HepG2 (cell line): ENCODE measurements around the gene WWP2. TPM values are rescaled to one million over a fixed set of nuclear protein-coding genes. Genes with fewer than 3 reads are reported as not detected.
A peak's percentile ranks its signal among the peaks of the same experiment; 100 is the strongest.

ENCODE experiments used
- AKAP8 ChIP-seq: sonication (generic); formaldehyde crosslinking; IDR thresholded peaks from 2 replicates; pipeline ENCODE4 v1.5.1; 2020; ENCODE audit warnings: mild to moderate bottlenecking, missing genetic modification reagents
- CHD2 ChIP-seq: IDR thresholded peaks from 2 replicates; pipeline ENCODE4 v1.6.1; 2011; ENCODE audit warnings: low read depth, low read length, improper control_type of control experiment
- GATAD1 ChIP-seq: IDR thresholded peaks from 2 replicates; pipeline ENCODE4 v1.6.1; 2016; ENCODE audit warnings: missing genetic modification reagents, missing compliant biosample characterization
- IRX3 ChIP-seq: sonication (generic); formaldehyde crosslinking; IDR thresholded peaks from 2 replicates; pipeline ENCODE4 v1.8.1; 2023; ENCODE audit warnings: mild to moderate bottlenecking, low read depth, missing genetic modification reagents, borderline replicate concordance
- KDM5B ChIP-seq: sonication (generic); formaldehyde crosslinking; IDR thresholded peaks from 2 replicates; pipeline ENCODE4 v1.4.0; 2020; ENCODE audit warnings: missing genetic modification reagents, mild to moderate bottlenecking, borderline replicate concordance
- MBNL3 ChIP-seq: fragments of 250-450 bp; sonication (Bioruptor Pico); conservative IDR thresholded peaks from 2 replicates; pipeline ENCODE4 v1.8.0; 2022; ENCODE audit warnings: mild to moderate bottlenecking, inconsistent platforms
- MEIS2 ChIP-seq: sonication (generic); formaldehyde crosslinking; IDR thresholded peaks from 2 replicates; pipeline ENCODE4 v1.9.0; 2021; ENCODE audit warnings: mild to moderate bottlenecking, missing genetic modification reagents
- NFYC ChIP-seq: IDR thresholded peaks from 2 replicates; pipeline ENCODE4 v1.6.1; 2016; ENCODE audit warnings: missing genetic modification reagents, missing compliant biosample characterization
- PCBP2 ChIP-seq: fragments of 200-400 bp; formaldehyde crosslinking; optimal IDR thresholded peaks from 2 replicates; pipeline ENCODE3; 2018; ENCODE audit warnings: low read length, low read depth; ENCODE audit not compliant: poor library complexity, severe bottlenecking
- PLSCR1 ChIP-seq: sonication (generic); formaldehyde crosslinking; IDR thresholded peaks from 2 replicates; pipeline ENCODE4 v1.5.0; 2020; ENCODE audit warnings: missing genetic modification reagents, mild to moderate bottlenecking, borderline replicate concordance
- POLR2A ChIP-seq, 2 experiments: IDR thresholded peaks; 2 replicates each; pipeline ENCODE4 v1.6.1; 2011; ENCODE audit warnings: low read depth in 2 of 2, low read length in 2 of 2, mild to moderate bottlenecking in 1 of 2, moderate library complexity in 1 of 2; ENCODE audit not compliant: insufficient read depth in 1 of 2
- POLR2AphosphoS2 ChIP-seq: IDR thresholded peaks from 2 replicates; pipeline ENCODE4 v1.6.1; 2011; ENCODE audit warnings: low read depth, low read length, improper control_type of control experiment
- PRDM10 ChIP-seq: sonication (generic); formaldehyde crosslinking; IDR thresholded peaks from 2 replicates; pipeline ENCODE4 v1.4.0; 2020; ENCODE audit warnings: low read depth, missing genetic modification reagents
- RERE ChIP-seq: IDR thresholded peaks from 2 replicates; pipeline ENCODE4 v1.6.1; 2016; ENCODE audit warnings: low read depth, missing genetic modification reagents, missing compliant biosample characterization
- RFXAP ChIP-seq: sonication (generic); formaldehyde crosslinking; IDR thresholded peaks from 2 replicates; pipeline ENCODE4 v1.4.0; 2020; ENCODE audit warnings: missing genetic modification reagents, borderline replicate concordance
- SKI ChIP-seq: fragments of 450-650 bp; IDR thresholded peaks from one replicate; pipeline ENCODE4 v1.6.1; 2018; ENCODE audit warnings: mild to moderate bottlenecking; ENCODE audit not compliant: partially characterized antibody
- SP2 ChIP-seq: sonication (generic); formaldehyde crosslinking; IDR thresholded peaks from 2 replicates; pipeline ENCODE4 v1.5.1; 2020; ENCODE audit warnings: mild to moderate bottlenecking, missing genetic modification reagents
- TBX3 ChIP-seq: fragments of 450-650 bp; IDR thresholded peaks from 2 replicates; pipeline ENCODE4 v1.6.1; 2017; ENCODE audit warnings: antibody characterized with exemption, mild to moderate bottlenecking, inconsistent platforms, borderline replicate concordance
- THAP7 ChIP-seq: sonication (generic); formaldehyde crosslinking; IDR thresholded peaks from 2 replicates; pipeline ENCODE4 v1.8.1; 2023; ENCODE audit warnings: mild to moderate bottlenecking, missing genetic modification reagents
- ZNF263 ChIP-seq: sonication (generic); formaldehyde crosslinking; IDR thresholded peaks from 2 replicates; pipeline ENCODE4 v1.4.0; 2020; ENCODE audit warnings: missing genetic modification reagents
- ZNF343 ChIP-seq: sonication (generic); formaldehyde crosslinking; IDR thresholded peaks from 2 replicates; pipeline ENCODE4 v1.4.0; 2020; ENCODE audit warnings: mild to moderate bottlenecking, missing genetic modification reagents
- ZZZ3 ChIP-seq: sonication (generic); formaldehyde crosslinking; IDR thresholded peaks from 2 replicates; pipeline ENCODE4 v1.4.0; 2020; ENCODE audit warnings: missing genetic modification reagents, mild to moderate bottlenecking, borderline replicate concordance
- polyA plus RNA-seq, 8 experiments: library from polyadenylated mRNA; depleted of rRNA in 3 of 8; stranded (reverse) in 7 of 8; unstranded in 1 of 8; fragments of >200 nt; fragmentation: Illumina TruSeq in 4 of 8; extraction: Trizol in 4 of 8; gene quantifications; 2 replicates each; pipeline versions ENCODE4 v1.2.1 to v1.2.3, GENCODE V29; 2011 to 2016; ENCODE audit warnings: low read depth in 4 of 8, missing spikeins in 1 of 8, mixed read lengths in 1 of 8; ENCODE audit not compliant: insufficient read depth in 1 of 8
- total RNA-seq, 5 experiments: library from RNA; depleted of rRNA; stranded (reverse); fragments of >200 nt; fragmentation: Illumina TruSeq; extraction: Trizol; gene quantifications; 2 replicates each; pipeline ENCODE4 v1.2.3, GENCODE V29; 2016; ENCODE audit warnings: low read depth in 1 of 5

Gene WWP2
- total and polyA plus RNA-seq, 2 of the 13 experiments (the other 11 are each of a cell fraction or from before 2014, with no cell fraction given): 11.4 to 28.2 TPM

DNA sequence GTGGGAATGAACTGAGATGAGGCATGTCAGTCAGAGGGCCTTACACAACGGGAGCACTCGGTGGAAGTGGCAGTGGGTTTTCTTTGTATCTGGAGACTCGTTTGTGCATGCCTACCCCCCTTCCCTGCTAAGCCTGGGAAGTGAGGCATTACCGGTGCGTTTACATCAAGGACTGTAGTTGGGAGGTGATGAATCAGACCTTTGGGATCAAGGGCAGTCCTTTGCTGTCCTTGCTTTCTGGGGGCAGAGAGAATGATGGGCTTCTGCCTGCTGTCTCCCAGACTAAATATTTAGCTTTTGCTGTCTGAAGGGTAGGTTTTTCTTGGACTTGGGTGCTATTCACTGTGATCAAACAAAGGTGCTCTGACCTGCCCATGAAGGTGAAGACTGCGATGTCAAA lies 83.0 kb downstream of the WWP2 start (continued):
- no peak for TF ChIP-seq POLR2AphosphoS2
- TF ChIP-seq PLSCR1 (CRISPR knock-in tag): no peak
- TF ChIP-seq KDM5B (CRISPR knock-in tag): no peak
- TF ChIP-seq ZNF263 (CRISPR knock-in tag): peak; percentile 52; the same call in 1 of the 2 replicates
- no peak for TF ChIP-seq RERE (CRISPR knock-in tag)
- no peak for TF ChIP-seq PCBP2
- no peak for TF ChIP-seq IRX3 (CRISPR knock-in tag)
- peak; percentile 43; the same call in 1 of the 2 replicates for TF ChIP-seq MEIS2 (CRISPR knock-in tag)
- TF ChIP-seq NFYC (CRISPR knock-in tag): no peak
- TF ChIP-seq TBX3: no peak
- peak; percentile 11; the same call in 1 of the 2 replicates for TF ChIP-seq GATAD1
- no peak for TF ChIP-seq CHD2
- TF ChIP-seq PRDM10 (CRISPR knock-in tag): no peak
- no peak for TF ChIP-seq THAP7 (CRISPR knock-in tag)
- TF ChIP-seq AKAP8: peak; percentile 69; the same call in 1 of the 2 replicates
- no peak for TF ChIP-seq MBNL3 (CRISPR knock-in tag)
- TF ChIP-seq RFXAP (CRISPR knock-in tag): no peak
- TF ChIP-seq POLR2A (IDR thresholded peaks at IDR 0.05; ENCODE audit: insufficient read depth in 1 of 2, low read depth in 2 of 2, low read length in 2 of 2): no peak
- TF ChIP-seq SP2 (CRISPR knock-in tag): no peak
- TF ChIP-seq SKI: peak; percentile 33
- no peak for TF ChIP-seq ZZZ3 (CRISPR knock-in tag)
- no peak for TF ChIP-seq ZNF343 (CRISPR knock-in tag)
